PFSK-1 (cell line): ENCODE results near the gene TLCD3B.

Experiments
- POLR2AphosphoS5 ChIP-seq: IDR thresholded peaks from 2 replicates; pipeline ENCODE4 v1.6.1; 2012; ENCODE audit warnings: low read depth, mild to moderate bottlenecking, control low read depth, low read length, moderate library complexity
- REST ChIP-seq, 2 experiments: IDR thresholded peaks; 2 replicates each; pipeline versions ENCODE4 v1.6.1 to v1.8.0; 2011 to 2012; ENCODE audit warnings: low read depth in 2 of 2, low read length in 2 of 2, control low read depth in 1 of 2, inconsistent platforms in 1 of 2, mild to moderate bottlenecking in 1 of 2, moderate library complexity in 1 of 2; ENCODE audit not compliant: insufficient read depth in 1 of 2

GRCh38 chr16:30030011-30030685, 923 bp downstream of the TLCD3B start:
- no peak for TF ChIP-seq POLR2AphosphoS5
- TF ChIP-seq REST (IDR thresholded peaks at IDR 0.05; ENCODE audit: insufficient read depth in 1 of 2, low read depth in 2 of 2, low read length in 2 of 2), result no peak
